Endometrial microvascular endothelial cells (primary cell): ENCODE data around the gene PFKFB4. TPM values are rescaled to one million over a fixed set of nuclear protein-coding genes. Genes with fewer than 3 reads are reported as not detected.
"Not testable (repeated sequence)": the region's sequence is repeated elsewhere in the genome, so short reads cannot be mapped to it uniquely, and the experiment has no call there.

Source experiments
- in situ Hi-C: cut with HindIII; loops from 2 replicates; pipeline ENCODE4 v1.10.0; 2017; ENCODE audit warnings: low sequenced_read_pairs, low pct_unique_long_range_greater_than_20kb; ENCODE audit errors: inconsistent ontology term
- total RNA-seq: library from RNA; depleted of rRNA; stranded (reverse); fragments of >200 nt; gene quantifications from one replicate; pipeline ENCODE4 v1.2.3, GENCODE V29; 2015; ENCODE audit errors: inconsistent ontology term

Gene PFKFB4
- total RNA-seq, 1 donor from 2014 or later, result 3.3 TPM

DNA sequence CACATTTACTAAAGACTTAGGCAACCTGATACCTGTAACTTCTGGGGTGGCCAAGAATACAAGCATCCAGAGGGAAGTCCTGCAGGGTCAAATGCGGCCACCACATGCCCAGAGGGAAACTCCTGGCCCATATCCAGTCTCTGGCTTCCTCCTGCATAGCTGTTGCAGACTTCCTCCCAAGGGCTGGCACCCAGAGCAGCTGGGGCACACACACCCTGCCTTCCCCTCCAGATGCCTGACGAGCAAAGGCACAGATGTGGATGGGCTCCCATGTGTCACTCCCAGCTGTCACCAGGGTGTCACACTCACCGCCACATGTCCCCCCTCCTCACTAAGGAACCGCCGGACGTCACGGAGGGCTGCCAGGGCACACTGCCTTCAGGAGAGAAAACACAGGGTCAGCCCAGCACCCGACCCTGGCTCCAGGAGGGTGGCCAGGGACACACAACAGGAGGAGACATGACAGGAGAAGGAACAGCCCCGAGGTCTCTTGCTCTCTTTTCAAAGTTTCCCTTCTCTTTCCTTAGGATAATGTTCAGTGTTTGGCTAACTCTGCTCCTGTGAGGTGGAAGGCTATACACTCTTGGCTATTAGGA lies 13.2 kb downstream of the PFKFB4 start:
- in situ Hi-C loops, result no loop called here

DNA sequence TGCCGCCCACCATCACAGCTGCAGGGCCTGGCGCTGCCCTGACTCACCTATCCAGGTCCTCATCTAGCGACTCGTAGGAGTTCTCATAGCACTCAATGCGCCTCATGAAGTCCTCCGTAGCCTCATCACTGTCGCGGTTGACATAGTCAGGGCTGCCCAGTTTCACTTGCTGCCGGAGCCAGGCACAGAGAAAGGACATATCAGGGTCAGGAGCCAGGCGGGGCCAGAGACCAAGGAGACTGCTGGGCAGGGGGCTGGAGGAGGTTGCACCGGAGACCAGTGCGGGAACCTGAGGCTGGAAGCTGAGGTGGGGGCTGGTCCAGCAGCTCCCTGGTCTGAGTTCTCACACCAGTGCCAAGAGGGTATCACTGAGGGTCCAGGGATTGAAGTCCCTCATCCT lies 18.2 kb downstream of the PFKFB4 start:
- in situ Hi-C loops, result no loop called here

DNA sequence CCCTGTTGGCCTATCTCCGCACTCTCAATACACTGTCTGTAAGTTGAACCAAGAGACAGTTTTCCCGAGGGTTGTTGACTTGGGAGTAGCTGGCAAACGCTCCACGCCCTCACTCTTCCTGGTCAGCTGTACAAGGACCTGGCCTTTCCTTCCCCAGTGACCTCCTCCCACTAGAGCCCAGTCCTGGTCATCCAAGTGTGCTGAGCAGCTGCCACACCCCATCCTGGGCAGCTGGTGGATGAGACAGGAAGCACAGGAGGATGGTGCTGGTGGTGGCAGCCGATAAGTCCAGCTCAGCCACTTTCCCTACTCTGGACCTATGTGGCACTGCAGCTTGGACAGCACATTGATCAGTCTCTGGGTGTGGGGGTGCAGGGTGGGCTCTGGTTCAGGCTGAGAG lies 19.8 kb downstream of the PFKFB4 start:
- in situ Hi-C loops, result no loop called here

DNA sequence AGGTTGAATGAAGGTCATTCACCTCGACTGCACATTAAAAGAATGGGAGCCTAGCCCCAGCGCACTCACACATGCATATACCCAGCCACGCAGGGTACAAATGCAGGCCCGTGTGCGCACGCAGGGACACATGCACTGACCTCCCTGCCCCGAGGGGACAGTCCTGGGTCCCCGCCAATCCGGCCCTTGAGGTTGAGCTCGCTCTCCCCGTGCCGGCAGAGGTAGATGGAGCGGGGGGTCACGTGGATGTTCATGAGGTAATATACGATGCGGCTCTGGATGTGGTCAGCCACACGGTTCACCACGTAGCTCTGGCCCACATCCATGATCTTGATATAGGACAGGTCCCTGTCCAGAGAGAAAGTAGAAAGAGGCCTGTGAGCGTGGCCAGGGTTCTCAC lies 20.5 kb downstream of the PFKFB4 start:
- in situ Hi-C loops, result no loop called here

- in situ Hi-C loops, result no loop called here
Measured at GRCh38 chr3:48535578-48535977, 21.0 kb downstream of the PFKFB4 start.

DNA sequence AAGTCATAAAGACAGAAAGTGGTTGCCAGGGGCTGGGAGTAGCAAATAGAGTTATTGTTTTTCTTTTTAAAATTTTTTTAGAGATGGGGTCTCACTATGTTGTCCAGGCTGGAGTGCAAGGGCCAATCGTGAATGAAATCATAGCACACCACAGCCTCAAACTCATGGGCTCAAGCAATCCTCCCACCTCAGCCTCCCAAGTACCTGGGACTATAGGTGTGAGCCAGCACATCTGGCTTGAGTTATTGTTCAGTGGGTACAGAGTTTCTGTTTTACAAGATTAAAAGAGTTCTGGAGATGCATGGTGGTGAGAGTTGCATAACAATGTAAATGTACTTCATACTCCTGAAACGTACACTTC lies 23.6 kb downstream of the PFKFB4 start:
- in situ Hi-C loops, result no loop called here

DNA sequence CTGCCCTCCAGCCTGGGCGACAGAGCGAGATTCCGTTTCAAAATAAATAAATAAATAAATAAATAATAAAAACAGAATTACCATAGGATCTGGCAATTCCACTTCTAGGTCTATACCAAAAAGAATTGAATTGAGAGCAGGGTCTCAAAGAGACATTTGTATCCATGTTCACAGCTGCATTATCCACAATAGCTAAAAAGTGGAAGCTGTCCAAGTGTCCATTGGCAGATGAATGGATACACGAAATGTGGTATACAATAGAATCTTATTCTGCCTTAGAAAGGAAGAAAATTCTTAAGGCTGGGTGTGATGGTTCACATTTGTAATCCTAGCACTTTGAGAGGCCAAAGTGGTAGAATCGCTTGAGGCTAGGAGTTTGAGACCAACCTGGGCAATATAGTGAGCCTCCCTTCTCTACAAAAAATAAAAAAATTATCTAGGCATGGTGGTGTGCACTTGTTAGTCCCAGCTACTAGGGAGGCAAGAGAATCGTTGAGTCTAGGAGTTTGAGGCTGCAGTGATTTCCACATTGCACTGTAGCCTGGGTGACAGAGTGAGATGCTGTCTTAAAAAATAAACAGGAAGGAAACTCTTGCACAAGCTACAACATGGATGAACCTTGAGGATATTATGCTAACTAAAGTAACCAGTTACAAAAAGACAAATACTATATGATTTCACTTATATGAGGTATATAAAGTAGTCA lies 24.2 kb downstream of the PFKFB4 start:
- in situ Hi-C loops, result no loop called here

GRCh38 chr3:48530701-48531100 lies 25.9 kb downstream of the PFKFB4 start:
- in situ Hi-C loops, result not testable (repeated sequence)

DNA sequence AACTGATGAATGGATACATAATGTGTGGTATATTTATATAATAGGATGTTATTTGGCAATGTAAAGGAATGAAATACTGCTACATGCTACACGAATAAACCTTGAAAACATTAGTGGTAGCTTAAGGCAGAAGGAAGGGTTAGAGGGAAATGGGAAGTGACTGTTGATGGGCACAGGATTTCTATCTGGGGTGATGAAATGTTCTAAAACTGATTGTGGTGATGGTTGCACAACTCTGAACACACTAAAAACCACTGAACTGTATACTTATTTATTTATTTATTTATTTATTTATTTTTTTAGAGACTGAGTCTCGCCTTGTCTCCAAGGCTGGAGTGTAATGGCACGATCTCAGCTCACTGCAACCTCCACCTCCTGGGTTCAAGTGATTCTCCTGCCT lies 27.8 kb downstream of the PFKFB4 start:
- in situ Hi-C loops, result no loop called here

DNA sequence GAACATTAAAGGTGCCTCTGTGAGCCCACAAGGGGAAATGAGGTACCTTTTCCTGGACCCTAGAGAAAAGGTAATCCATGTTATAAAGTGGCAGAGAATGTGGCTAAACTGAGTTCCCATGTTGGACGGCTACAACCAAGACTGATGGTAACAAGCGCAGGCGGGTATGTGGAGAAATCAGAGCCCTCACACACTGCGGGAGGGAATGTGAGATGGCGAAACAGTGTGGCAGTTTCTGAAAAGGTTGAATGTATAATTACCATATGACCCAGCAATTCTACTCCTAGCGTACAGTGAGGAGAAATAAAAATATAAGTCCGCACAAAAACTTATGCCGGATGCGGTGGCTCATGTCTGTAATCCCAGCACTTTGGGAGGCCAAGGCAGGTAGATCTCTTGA lies 28.6 kb downstream of the PFKFB4 start:
- in situ Hi-C loops, result no loop called here

- in situ Hi-C loops, result no loop called here
Measured at GRCh38 chr3:48524970-48525369, 31.6 kb downstream of the PFKFB4 start.

DNA sequence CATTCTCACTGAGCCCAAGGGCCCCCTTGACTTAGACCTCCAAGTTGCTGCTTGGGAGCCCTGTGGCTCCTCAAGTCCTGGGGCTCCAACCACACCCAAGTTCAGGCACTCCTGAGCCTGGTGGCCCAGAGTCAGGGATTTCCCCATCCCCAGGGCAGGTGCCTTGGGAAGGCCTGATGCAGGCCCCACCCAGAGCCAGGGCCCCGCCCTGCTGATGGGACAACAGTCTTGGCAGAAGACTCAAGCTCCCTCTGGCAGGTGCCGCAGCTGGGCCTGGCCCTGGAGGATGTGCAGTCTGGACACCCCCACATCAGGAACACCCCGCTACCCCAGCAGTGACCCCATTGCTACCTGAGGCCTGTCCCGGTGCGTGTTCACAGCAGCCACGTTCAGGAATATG lies 35.0 kb downstream of the PFKFB4 start:
- in situ Hi-C loops, result no loop called here

GRCh38 chr3:48519277-48519643 lies 37.3 kb downstream of the PFKFB4 start:
- in situ Hi-C loops, result no loop called here

DNA sequence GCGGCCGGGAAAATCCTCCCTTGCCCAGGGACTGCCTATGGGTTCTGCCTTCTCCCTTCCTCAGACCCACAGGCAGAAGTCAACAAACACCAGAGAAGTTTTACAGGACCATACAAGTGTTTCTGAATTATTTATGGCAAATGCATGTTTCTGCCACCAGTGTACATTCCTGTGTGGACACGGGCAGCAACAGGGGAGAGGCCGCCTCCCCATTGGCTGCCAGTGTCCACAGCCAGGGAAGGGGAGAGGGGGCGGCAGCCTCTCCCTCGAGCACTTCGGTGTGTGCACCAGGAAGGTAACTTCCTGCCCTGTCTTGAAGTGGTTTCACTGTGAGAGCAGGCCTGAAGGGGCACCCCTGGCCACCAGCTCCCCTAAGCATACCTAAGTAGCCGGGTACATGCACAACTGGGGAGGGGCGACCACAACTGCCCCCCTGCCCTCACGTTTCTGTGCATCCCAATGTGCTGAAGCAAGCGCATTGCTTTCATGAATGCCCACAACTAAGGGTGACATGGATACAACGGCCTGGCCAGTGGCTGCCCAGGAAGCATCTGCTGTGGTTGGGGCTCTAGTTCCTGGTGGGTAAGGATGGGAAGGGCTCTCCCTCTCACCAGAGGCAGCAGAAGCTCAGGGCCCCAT lies 37.8 kb downstream of the PFKFB4 start:
- in situ Hi-C loops, result no loop called here

DNA sequence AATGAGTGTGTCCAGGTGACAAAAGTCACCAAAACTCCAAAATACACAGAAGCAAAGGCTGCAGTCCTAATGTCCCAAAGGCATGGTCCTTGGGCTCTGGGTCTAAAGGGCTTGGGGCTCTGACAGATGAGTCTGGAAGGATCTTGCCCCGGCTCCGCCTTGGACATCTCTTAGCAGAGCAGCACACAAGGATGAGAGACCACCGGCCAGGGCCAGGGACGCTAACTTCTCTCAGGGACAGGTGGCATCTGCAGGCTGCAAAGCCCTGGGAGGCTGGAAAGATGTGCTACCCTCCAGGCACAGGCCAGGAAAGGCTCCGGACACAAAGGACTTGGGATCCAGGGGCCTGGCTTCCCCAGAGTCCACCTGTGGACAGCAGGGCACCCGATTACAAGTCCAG lies 38.5 kb downstream of the PFKFB4 start:
- in situ Hi-C loops, result no loop called here

GRCh38 chr3:48516571-48516970 lies 40.0 kb downstream of the PFKFB4 start:
- in situ Hi-C loops, result no loop called here

DNA sequence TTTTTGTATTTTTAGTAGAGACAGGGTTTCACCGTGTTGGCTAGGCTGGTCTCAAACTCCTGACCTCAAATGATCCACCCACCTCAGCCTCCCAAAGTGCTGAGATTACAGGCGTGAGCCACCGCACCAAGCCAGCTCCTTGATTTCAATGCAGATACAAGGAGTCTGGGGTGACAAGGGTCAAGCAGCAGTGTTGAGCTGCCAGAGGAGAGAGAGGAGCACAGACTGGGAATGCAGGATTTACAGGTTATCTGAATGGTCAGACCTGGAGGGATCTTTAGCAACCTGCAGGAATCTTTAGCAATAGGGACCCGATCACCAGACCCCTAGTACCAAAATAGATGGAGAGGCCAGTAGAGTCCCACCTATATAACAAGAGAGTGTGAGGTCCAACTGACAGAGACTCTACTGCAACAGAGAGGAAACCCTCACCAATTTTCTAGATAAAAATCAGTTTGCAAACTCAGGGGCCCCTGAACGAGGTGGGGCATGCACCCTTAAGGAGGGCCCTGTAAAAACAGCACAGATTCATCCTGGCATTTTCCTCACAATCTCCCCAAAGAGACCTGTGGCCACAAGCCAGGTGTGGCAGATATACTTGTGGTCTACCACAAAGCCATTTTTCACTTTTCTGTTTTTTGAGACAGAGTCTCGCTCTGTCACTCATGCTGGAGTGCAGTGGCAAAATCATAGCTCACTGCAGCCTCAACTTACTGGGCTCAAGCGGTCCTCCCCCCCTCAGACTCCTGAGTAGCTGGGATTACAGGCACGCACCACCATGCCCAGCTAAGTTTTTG lies 42.0 kb downstream of the PFKFB4 start:
- in situ Hi-C loops, result no loop called here

DNA sequence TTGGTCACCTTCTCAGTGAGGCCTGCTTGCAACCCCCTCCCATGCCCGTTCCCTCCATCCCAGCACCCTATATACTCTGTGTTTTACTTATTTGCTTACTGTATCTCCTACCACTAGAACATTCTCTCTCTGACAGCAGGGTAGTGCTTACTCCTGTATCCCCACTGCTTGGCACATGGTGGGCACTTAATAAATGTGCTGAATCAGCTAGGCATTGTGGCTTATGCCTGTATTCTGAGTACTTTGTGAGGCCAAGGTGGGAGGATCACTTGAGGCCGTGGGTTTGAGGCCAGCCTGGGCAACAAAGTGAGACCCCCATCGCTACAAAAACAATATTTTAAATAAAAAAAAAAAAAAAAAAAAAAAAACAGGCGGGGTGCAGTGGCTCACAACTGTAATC lies 45.1 kb downstream of the PFKFB4 start:
- in situ Hi-C loops, result no loop called here

GRCh38 chr3:48507256-48508061 lies 49.1 kb downstream of the PFKFB4 start:
- in situ Hi-C loops, result no loop called here
